NCI-H748 (cell line): Measurements from ENCODE around the gene UGT1A10.
A peak's percentile ranks its signal among the peaks of the same experiment; 100 is the strongest.

ENCODE experiments used
- DNase-seq: peaks from one replicate; lab custom pipeline; 2025; ENCODE audit not compliant: unreplicated experiment; lab: John Stamatoyannopoulos, UW

UGT1A10 gene

DNA sequence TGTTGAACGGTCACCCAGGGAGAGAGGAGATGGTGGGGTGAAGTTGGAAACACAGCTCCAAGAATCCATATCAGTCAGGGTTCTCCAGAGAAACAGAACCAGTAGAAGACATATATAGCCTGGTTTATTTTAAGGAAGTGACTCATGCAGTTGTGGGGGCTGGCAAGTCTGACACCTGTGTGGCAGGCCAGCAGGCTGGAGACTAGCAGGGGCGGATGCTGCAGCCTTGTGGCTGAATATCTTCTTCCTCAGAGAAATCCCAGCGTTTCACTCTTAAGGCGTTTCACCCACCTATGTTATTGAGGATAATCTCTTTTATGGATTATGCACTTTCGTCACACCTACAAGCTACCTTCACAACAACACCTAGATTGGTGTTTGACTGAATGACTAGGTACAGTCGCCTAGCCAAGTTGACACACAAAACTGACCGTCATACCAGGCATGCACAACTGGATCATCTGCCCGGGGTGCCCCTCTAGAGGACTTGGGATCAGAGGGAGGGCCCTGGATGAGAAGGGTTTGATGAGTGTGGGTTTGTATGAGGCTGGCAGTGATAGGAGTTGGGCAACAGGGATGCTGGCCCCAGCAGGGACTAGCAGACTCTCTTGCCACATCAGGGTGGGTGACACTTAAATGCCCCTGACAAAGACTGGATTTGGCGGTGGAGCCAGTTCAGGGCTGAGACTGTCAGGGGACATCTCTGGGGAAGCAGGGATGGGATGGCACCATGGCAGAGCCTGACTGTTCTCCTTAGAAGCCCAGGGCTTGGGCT, 165.3 kb downstream of the UGT1A10 start:
- DNase-seq: no peak

DNA sequence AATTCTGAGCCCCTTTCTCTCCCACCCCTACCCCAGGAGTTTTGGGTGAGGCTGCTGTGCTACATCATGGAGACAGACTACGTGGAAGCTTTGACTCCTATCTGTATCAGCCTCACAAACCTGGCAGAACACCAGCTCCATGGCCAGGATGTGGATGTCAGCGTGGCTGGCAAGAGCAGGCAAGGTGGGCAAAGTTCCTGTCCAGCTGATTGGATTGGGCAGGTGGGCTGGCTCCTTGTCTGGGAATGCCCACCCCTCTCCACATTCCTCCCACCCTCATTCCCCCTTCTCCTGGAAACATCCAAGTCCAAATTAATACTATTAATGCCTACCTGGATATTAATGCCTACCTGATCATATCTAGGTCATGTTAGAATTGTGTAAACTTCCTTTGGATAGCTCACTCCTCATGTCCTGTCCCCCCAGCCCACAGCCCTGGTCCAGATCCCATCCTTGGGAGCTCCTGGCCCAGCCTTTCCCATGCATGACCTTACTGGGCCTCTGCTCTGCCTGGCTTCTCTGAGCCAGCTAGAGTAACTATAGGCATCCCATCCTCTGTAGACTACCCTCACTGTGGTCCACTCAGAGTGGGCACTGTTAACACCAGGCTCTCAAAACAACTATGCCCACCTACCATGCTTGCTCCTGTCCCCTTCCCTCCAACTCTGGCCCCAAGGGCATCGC, 166.0 kb downstream of the UGT1A10 start:
- no peak for DNase-seq

DNA sequence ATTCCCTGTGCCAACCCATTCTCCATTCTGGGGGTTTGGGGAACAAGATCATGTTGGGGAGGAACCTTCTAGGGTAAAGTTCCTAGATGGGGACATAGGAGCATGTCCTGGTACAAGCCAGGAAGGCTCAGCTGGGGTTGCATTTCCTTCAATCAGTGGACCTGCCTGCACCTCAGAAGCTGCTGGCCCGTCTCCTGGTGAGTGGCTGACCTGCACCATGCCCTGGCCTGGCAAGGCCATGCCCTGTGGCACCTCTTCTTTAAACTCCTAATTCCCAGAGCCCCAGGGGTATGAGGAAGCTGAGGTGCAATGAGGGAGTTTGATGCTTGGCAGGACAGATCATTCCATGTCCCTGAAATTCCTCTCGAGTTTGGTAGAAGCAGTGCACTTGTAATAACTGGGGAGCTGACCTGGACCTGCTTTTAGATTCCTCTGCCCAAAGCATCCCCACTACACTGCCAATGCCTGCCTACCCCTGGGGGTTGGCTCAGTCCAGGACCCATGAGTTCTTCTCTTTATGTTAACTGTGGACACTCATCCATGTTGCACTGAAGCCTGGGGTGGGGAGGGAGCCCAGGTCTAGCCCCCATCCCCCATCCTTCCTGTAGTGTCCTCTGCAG, 167.2 kb downstream of the UGT1A10 start:
- DNase-seq: no peak

DNA sequence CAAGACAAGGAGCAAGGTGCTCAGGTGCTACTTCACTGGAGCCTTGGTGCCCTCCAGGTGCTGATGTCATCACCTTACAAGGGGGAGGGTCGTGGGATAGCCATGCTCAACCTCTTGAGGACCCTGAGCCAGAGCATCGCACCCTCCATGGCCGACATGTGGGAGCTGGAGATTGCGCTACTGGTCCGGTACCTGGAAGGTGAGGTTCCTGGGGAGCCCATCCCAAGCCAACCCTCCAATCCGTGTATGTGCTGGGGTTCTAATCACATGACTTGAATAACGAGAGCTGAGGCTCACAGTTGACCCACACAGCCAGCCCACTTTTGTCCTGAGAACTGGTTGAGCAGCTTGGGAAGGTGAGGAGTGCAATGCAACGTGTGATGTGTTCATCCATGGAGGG, 167.7 kb downstream of the UGT1A10 start:
- no peak for DNase-seq

DNA sequence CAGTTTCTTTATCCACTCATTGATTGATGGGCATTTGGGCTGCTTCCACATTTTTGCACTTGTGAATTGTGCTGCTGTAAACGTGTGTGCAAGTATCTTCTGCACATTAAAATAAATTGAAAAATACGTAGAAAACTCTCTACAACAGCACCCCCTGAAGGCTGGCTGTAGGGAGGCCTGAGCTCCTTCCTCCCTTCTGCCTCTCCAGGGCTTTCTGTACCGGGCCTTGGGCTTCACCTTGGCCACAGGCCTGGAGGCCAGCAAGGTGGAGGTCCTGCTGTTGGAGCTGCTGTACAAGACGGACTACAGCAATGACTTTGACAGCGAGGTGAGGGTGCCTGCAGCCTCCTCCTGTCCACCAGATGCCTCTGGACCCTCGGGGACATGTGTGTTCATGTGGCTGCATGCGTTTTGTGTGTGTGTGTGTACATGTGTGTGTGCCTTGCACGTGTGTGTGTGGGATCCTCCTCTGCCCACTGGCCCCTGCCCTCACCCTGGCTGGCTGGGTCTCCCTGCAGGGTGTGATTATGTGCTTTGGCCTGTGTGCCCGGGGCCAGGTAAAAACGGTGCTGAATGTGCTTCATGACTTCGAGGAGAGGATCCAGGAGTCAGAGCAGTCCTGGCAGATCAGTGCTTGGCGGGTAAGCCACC, 171.1 kb downstream of the UGT1A10 start:
- no peak for DNase-seq

DNA sequence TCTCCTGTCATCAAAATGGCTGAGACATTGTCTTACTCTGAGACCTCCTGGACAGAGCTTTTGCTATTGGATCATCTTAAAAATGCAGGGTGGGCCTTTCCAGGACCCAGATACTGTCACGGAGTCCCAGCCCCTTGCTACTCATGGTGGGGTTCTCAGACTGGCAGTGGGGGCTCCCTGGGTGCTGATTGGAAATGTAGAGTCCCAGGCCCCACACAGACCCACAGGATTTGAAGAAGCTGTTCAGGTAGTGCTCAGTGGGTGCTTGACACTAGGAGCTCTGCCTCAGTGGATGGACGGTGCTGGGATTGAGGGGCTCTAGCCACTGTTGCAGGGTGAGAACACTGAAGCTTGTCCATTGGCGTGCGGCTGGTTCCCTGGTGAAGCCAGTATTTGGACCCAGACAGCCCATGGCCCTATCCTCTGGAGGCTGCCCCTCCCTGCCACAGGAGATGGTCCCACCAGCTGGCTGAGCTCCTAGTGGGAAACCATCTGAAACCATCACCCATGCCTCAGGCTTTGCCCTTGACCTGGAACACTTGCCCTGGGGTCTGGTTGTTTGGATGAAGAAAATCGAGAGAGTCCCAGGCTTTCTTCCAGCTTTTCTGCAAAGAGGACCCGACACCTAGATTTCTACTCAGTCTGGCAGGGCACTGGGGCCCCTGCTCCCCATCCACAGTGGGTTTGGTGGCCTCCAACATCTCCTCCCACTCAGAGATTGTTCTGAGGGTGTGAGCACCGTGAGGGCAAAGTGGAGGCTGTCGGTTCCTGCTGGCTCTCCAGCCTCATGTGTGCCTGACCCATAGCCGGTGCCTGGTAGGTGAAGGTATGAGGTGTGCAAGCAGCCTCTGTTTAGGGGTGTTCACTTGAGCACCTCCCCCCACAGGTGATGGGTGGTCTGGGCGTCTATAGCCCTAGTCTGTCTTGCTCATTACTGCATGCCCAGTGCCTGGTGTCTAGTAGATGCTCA, 172.0 kb downstream of the UGT1A10 start:
- no peak for DNase-seq

DNA sequence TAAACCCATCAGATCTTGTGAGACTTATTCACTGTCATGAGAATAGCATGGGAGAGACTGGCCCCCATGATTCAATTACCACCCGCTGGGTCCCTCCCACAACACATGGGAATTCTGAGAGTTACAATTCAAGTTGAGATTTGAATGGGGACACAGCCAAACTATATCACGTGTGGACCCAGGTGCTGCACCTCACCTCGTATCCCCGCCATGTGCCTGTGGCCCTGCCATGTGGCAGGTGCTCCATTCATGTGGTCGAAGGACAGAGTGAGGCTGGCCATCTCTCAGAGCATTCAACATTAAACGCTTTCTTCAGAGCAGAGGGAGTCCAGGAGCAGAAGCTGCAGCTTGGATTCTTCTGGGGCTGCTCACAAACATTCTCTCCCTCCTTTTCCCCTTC, 174.1 kb downstream of the UGT1A10 start:
- DNase-seq: no peak

DNA sequence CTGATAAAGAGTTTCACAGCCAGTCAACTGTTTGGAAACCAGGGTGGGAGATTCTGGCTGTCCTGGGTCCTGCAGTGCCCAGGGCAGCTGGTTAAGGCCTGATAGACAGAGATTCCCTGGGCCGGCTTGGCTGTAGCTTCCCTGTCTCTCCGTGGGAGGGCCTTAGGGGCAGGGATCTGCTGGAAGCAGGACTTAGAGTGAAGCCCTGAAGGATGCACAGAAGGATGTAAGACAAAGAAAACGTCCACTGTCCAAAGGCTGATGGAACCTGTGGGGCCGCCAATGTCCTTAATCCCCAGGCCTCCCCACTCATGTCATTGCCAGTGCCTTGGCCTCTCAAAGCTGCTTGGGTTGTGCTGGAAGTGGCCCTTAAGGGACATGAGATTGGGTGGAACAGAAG, 174.8 kb downstream of the UGT1A10 start:
- no peak for DNase-seq

DNA sequence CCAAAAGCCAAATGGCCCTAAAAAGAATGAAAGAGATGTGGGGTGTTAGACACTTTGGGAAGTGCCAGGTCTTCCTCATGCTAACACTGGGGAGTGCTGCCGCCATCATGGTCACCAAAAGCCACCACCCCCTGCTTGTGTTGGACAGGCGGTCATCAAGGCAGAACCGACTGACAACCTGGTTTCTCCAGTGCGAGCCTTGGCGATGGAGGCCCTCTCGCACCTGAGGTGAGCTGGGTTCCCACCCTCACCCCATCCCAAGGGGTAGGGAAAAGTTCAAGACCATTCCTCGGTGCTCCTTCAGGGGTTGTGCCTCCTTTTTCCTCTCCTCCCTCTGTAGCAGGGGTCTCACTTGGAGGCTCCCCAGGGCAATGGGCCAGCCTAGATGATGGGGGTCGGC, 175.5 kb downstream of the UGT1A10 start:
- DNase-seq: no peak

DNA sequence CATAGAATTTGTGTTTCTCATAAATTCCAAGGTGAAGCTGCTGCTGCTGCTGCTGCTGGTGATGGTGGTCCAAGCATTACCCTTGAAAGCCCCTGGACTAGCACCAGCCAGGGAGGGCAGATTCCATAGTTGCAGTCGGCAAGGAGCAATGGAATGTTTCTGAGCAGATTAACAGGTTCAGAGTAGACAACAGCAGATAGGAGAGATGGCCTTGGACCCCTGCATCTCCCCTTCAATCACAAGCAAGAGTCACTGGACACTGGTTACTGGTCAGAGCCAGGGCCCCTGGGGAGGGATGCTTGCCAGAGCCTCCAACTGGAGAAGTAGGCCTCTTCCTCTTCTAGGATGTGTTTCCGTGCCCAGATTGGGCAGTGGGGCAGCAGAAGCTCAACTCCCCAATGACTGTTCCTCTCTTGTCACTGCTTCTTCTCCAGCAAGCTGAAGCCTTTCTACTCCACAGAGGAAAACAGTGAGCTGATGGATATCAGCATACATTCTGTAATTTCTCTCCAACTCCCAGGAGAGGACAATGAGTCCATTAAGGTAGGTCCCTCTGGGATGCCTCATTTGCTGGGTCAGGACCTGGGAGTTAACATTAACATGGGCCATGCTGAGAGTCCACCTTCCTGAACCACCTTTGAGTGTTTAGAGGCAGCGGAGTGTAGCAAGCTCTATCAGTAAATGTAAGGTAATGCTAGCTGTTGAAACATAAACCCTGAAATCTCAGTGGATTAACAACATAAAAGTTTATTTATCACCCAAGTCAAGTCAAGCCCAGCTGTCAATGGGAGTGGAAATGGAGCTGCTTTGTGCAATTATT, 177.2 kb downstream of the UGT1A10 start:
- no peak for DNase-seq

DNA sequence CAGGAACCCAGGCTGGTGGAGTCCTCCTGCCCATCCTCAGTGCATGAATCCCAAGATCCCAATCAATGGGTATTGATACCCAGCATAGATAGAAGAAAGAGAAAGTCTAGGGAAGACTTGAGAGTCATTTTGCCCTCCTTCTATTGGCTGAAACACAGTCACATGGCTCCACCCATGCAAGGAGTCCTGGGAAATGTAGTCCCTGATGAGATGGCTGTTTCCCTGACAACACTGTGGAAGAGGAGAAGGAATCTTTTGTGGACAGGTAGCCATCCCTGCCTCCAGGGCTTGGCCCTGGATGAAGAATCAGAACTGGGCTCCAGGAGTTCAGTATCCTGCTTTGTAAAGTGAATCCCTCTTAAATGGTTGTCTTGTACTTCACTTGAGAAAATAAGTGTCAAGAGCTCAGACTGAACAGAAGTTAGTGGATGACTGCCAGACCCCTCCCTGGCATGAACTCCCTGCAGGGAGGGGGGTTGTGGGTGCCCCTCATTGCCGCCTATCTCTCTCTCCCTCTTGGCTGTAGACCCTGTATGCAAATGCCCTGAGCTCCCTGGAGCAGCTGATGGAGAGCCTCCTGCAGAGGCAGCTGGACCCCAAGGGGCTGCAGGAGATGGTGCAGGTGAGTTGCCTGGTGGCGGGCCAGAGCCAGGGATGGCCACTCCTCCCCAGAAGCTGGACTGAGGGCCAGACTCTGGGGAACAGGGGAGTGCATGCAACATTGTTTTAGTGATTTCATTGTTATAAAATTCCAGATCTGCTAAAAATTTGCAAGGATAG, 178.0 kb downstream of the UGT1A10 start:
- peak; percentile 15 for DNase-seq

DNA sequence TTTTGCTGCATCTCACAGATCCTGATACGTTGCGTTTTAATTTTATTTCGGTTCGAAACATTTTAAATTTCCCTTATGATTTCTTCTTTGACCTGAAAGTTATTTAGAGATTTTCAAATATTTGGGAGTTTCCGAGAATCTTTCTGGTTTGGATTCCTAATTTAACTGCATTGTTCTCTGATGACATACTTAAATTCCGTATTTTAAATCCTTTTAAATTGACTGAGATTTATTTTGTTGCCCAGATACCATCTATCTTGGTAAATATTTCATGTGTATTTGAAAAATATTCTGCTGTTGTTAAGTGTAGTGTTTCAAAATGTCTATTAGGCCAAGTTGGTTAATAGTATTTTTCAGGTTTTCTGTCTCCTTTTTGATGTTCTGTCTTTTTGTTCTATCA, 179.6 kb downstream of the UGT1A10 start:
- DNase-seq: no peak

DNA sequence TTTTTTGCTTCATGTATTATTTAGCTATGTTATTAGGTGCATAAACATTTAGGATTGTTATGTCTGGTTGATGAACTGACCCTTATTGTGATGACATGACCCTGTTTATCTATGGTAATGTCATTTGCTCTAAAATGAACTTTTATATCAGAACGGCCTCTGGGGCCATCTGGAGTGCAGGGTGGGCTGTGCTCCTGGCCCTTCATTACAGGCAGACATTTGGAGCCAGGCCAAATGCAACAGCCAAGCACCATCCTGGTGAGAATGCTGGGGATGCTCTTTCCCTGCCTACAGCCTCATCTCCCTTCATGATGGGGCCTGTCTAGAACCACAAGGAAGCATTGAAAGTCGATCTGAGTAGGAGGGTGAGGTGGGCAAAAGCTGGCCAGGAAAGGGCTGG, 180.1 kb downstream of the UGT1A10 start:
- DNase-seq: peak; percentile 41

DNA sequence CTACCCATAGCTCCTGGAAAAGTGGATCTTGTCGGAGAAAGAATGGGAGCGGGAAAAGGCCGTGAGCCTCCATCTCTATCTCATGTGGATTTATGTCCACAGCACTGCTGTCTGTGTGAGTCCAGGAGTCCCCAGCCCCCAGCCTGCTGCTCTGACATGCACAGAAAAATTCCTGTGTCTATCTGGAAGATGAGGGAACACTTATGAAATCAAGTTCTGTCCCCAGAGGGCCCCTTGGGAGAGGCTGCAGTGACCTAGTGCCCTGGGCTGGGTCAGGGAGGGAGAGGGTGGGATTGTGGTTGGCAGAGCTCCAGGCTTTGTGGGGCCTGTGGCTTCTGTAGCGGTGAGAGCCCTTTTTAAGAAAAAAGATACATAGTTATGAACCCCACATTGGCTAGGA, 180.5 kb downstream of the UGT1A10 start:
- DNase-seq: no peak

DNA sequence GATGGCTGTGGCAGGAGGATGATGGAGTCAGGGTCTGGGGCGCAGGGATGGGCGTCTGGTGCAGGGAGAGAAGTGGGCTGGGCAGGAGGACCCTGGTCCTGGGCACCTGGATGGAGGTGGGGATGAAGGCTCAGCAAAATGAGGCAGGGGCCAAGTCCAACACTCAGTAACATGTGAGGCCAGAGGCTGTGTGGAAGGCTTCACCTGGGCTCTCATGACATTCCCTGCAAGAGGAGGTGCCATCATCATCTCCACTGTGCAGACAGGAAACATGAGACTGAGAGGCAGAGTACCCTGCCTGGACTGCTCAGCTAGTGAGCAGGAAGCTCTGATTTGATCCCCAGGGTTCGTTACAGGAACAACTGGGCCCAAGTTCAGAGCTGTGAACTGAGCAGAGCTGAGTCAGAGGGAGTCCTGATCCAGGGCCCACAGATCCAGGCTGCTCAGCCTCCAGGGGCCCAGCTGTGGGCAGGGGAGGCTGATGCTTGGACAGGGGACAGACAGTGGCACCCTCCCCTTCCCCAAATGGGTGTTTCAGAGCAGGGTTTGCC, 181.2 kb downstream of the UGT1A10 start:
- DNase-seq: no peak

DNA sequence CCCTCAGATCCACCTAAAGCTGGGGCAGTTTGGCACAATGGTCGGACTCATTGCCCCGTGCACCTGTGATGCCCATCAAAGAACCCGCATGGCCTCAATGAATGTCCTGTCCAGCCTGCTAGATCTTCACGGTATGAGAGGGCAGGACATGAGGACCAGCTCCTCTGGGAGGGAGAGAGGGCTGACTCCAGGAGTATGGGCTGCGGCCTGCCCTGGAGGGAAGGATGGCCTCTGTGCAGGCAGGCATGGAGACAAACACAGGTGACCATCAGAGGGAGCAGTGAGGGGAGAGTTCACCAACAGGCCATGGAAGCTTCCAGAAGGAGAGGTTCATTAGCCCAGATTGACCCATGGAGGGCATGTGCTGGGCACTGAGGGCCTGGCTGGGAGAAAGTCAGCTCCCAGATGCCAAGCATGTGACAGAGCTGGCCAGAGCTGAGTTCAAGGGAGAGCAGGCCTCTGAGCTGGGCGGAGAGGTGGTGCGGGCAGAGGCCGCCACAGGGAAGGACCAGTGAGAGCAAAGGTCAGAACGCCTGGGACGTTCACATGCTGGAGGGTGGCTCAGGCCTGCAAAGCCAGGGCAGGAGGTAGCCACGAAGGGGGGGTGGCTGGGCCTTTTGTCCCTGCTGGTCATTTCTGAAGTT, 181.9 kb downstream of the UGT1A10 start:
- DNase-seq: no peak

DNA sequence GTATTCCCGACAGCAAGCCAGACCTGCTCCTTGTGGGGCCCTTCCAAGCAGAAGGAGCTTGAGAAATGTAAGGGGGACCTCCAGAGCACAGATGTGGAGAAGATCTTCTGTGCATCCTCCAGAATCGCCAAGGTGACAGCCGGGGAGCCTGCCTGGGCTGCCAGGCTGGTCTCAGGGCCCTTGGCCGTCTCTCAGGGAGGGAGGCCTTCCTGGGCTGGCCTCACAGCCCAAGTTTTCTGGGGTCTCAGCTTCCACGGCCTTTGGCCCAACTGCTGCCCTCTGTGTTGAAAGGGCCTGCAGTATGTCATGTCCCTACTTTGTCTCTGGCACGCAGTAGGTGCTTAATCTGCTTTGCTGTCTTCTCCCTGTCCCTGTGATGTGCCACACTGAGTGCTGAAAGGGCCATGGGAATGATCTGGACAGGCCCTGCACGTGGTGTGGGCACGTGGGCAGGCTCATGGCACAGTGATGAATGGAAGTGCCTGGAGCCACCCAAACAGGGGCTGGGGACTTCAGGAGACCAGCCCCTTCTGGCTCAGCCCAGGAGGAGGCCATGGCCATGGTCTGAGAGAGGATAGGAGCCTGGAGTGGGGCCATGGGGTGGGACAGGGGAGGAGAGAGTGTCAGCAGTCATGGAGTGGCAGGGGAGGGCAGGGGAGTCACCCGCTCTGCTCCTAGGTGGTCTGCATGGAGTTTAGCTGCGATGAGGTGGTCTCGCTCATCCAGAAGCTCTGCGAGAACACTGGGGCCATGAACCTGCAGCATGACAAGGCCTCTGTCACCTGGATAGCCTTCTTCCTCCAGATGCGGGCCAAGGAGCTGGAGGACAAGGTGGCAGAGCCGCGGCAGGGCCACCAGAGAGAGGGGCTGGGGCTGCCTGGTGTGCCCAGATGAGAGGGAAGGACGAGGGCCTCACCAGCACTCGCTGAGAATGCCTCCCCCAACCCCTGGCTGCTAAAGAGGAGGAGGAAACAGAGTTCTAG, 182.7 kb downstream of the UGT1A10 start:
- no peak for DNase-seq
